Tibial nerve (tissue), 3 donors: ENCODE measurements around the gene TMEM239.

ENCODE experiments used
- POLR2A ChIP-seq, 2 donors: fragments of 450-650 bp; IDR thresholded peaks; one replicate each; pipeline ENCODE4 v1.6.1; 2017; ENCODE audit warnings: antibody characterized with exemption in 2 of 2, mild to moderate bottlenecking in 2 of 2, moderate library complexity in 2 of 2
- TF ChIP-seq, protein P1 (sequence below), 5 experiments: fragments of 200-600 bp in 3 of 5; fragments of 450-650 bp in 2 of 5; sonication (generic) in 3 of 5; IDR thresholded peaks; one replicate each; pipeline ENCODE4 v1.5.1; 2016 to 2019; ENCODE audit warnings: antibody characterized with exemption in 5 of 5, mild to moderate bottlenecking in 3 of 5, moderate library complexity in 2 of 5

DNA sequence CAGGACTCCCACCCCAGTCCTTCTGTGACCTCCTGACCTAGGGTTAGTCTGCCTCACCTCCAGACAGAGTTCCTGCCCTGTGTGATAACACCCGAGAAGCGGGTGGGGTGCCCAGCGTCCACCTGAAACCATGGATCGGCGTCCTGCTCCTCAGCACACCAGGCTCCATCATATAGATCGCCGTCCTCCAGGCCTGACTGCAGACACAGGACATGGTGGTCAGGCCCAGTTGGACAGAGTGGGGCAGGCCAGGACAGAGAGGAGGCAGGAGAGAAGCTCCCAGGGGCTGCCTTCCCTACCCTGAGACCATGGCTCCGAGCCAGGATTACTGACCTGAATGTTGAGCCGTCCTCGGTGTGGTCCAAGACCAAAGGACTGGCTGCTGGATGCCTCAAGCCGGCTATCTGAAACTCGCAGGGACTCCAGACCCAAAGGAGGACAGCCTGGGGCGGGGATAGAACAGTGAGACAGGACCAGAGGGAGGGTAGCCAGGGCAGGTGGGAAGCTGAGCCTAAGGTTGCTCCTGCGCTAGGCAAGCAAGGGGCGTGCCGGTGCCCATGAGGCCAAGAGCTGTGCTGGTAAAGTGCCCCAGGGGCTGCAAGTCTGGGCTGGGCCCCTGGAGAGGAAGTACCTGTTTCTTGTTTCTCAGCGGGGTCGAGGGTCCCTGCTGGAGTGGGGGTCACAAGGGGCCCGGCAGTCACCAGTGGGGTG lies 17.9 kb upstream of the TMEM239 start:
- TF ChIP-seq, protein P1, sequence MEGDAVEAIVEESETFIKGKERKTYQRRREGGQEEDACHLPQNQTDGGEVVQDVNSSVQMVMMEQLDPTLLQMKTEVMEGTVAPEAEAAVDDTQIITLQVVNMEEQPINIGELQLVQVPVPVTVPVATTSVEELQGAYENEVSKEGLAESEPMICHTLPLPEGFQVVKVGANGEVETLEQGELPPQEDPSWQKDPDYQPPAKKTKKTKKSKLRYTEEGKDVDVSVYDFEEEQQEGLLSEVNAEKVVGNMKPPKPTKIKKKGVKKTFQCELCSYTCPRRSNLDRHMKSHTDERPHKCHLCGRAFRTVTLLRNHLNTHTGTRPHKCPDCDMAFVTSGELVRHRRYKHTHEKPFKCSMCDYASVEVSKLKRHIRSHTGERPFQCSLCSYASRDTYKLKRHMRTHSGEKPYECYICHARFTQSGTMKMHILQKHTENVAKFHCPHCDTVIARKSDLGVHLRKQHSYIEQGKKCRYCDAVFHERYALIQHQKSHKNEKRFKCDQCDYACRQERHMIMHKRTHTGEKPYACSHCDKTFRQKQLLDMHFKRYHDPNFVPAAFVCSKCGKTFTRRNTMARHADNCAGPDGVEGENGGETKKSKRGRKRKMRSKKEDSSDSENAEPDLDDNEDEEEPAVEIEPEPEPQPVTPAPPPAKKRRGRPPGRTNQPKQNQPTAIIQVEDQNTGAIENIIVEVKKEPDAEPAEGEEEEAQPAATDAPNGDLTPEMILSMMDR (IDR thresholded peaks at IDR 0.05): no peak
- TF ChIP-seq POLR2A (IDR thresholded peaks at IDR 0.05): no peak
